Heart right ventricle (tissue), 16 donors: Measurements from ENCODE around the gene DYNC2I2. TPM values are rescaled to one million over a fixed set of nuclear protein-coding genes. Genes with fewer than 3 reads are reported as not detected.

ENCODE experiments used
- ATAC-seq, 8 donors: fragments of 200-7000 bp; cut with Tn5 transposase; one replicate each; pipeline ENCODE4 v1.9.1; 2020; ENCODE audit warnings: mild to moderate bottlenecking in 8 of 8, moderate library complexity in 8 of 8, moderate number of reproducible peaks in 1 of 8
- DNase-seq, 2 donors: peaks; one replicate each; pipeline ENCODE4 v3.0.0-alpha.2; 2020
- H3K27ac ChIP-seq, 10 donors: fragments of 200-600 bp; sonication (generic) in 2 of 10; one replicate each; pipeline versions ENCODE4 v1.5.0 to v1.8.0; 2020 to 2022; ENCODE audit warnings: mild to moderate bottlenecking in 3 of 10
- H3K27me3 ChIP-seq, 7 donors: fragments of 200-600 bp; one replicate each; pipeline ENCODE4 v1.8.0; 2021 to 2022; ENCODE audit warnings: mild to moderate bottlenecking in 2 of 7
- H3K36me3 ChIP-seq, 9 donors: fragments of 200-600 bp; sonication (generic) in 1 of 9; one replicate each; pipeline versions ENCODE4 v1.5.0 to v1.8.0; 2020 to 2022; ENCODE audit warnings: mild to moderate bottlenecking in 2 of 9
- H3K4me1 ChIP-seq, 9 donors: fragments of 200-600 bp; sonication (generic) in 1 of 9; one replicate each; pipeline versions ENCODE4 v1.5.0 to v1.8.0; 2020 to 2022; ENCODE audit warnings: mild to moderate bottlenecking in 4 of 9
- H3K4me3 ChIP-seq, 10 donors: fragments of 200-600 bp; sonication (generic) in 2 of 10; one replicate each; pipeline versions ENCODE4 v1.5.0 to v1.8.0; 2020 to 2022; ENCODE audit warnings: mild to moderate bottlenecking in 7 of 10, moderate library complexity in 2 of 10
- H3K9me3 ChIP-seq, 11 donors: fragments of 200-600 bp in 10 of 11; sonication (generic) in 2 of 11; one replicate each; pipeline versions ENCODE4 v1.5.0 to v1.8.0; 2013 to 2022; ENCODE audit warnings: mild to moderate bottlenecking in 2 of 11, control low read depth in 1 of 11, moderate library complexity in 1 of 11
- WGBS, 2 donors: extraction: QIAGEN DNeasy Blood & Tissue Kit; methylation state at CpG; one replicate each; pipeline ENCODE4 v1.1.7; 2013; ENCODE audit warnings: inconsistent platforms in 1 of 2; 5-methylcytosine and 5-hydroxymethylcytosine counted together
- intact Hi-C, 10 donors: fragments of 100-400 bp; cut with DNase I; formaldehyde crosslinking; loops; one replicate each; pipeline versions ENCODE4 v1.11.1 to v1.14.2; 2022
- polyA plus RNA-seq, 2 donors: library from polyadenylated mRNA; stranded (reverse); fragments of 200-250 nt; gene quantifications; one replicate each; pipeline ENCODE4 v1.2.3, GENCODE V29; 2013
- total RNA-seq, 10 donors: library from RNA; stranded (reverse); fragmentation: NEBNext Ultra II Directional in 3 of 10; extraction: Animal tissue kit (Norgen Biotek cat#: 25700) in 3 of 10; gene quantifications; one replicate each; pipeline versions ENCODE4 v1.2.1 to v1.2.4, GENCODE V29; 2021 to 2023
- TF ChIP-seq, protein P1 (sequence below), 9 donors: fragments of 200-600 bp; sonication (generic) in 2 of 9; IDR thresholded peaks; one replicate each; pipeline versions ENCODE4 v1.5.0 to v1.8.0; 2021 to 2022; ENCODE audit warnings: antibody characterized with exemption in 9 of 9, mild to moderate bottlenecking in 5 of 9, moderate library complexity in 1 of 9
- donor health status: Arrhythmogenic right ventricular cardiomyopathy.
- donor health status: ischemic (EF 13 %, LVEDD 7.1; RV severe dilation, severe dysfunction).
- donor health status: healthy with polysubstance abuse.
- donor health status: DM: no; HTN: yes; CAD: no.
- donor health status: DM: no; HTN: no; CAD: no.
- donor health status: ischemic (EF 25% LVEDD 6.9; RV normal size, moderate dysfunction).
- donor health status: ischemic (EF 25% LVEDD 5.7; RV mildly dilated, moderate dysfunction).
- donor health status: healthy.
- donor health status: DM: yes; HTN: yes; CAD: no.
- donor health status: Ischemic cardiomyopathy.
- donor health status: ischemic (EF 35%, LVEDD 5.7; RV mildly dilated, moderate dysfunction).
- donor health status: nonischemic (EF 11% LVEDD 7.7; RV severe dilation, severe dysfunction).
- donor health status: DM: yes; HTN: yes; CAD: no.
- donor health status: PGD.
- donor health status: ischemic (EF 29% LVEDD 5.4; RV normal size, mild dysfunction).
- donor health status: nonischemic (EF 23%, LVEDD 6.1; RV moderate dilation, normal function).

DYNC2I2 gene
- total and polyA plus RNA-seq, 12 donors, result 22.1 to 83.2 (median 31.3) TPM

DNA sequence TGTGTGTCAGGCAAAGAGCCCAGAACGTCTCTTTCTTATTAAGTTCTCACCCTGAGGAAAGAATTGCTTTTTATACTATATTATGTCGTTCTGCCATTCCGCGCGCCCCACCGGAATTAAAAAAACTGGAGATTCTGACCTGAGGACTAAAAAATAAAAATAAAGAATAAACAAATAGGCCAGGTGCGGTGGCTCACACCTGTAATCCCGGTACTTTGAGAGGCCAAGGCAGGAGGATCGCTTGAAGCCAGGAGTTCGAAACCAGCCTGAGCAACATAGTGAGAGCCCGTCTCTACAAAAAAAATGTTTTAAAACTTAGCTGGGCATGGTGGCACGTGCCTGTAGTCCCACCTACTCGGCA is 677 bp upstream of the DYNC2I2 start:
- WGBS, 2 donors, result 96 to 97% methylated on average over 13 of the region's 13 CpGs
- Histone ChIP-seq H3K27me3 (no peaks in the 10 kb centered on the region), H3K4me3 (peak overlapping the region in 6 of 10 donors; percentile 60 to 72 (median 66)), H3K36me3 (no peaks in the 10 kb centered on the region), H3K4me1 (peaks cover 0 to 15% (median 11%) of the 10 kb centered on the region in 9 donors), H3K27ac (peak overlapping the region in 9 of 10 donors; percentile 90 to 100 (median 98)), H3K9me3 (no peaks in the 10 kb centered on the region)
- intact Hi-C loops, result loop anchor here in 2 of 10 donors (2.0 kb wide), 1 partner anchor 31 kb away; the partner anchor contains the start of gene SET (in 2 of the 2)
- no peak for DNase-seq
- TF ChIP-seq, protein P1, sequence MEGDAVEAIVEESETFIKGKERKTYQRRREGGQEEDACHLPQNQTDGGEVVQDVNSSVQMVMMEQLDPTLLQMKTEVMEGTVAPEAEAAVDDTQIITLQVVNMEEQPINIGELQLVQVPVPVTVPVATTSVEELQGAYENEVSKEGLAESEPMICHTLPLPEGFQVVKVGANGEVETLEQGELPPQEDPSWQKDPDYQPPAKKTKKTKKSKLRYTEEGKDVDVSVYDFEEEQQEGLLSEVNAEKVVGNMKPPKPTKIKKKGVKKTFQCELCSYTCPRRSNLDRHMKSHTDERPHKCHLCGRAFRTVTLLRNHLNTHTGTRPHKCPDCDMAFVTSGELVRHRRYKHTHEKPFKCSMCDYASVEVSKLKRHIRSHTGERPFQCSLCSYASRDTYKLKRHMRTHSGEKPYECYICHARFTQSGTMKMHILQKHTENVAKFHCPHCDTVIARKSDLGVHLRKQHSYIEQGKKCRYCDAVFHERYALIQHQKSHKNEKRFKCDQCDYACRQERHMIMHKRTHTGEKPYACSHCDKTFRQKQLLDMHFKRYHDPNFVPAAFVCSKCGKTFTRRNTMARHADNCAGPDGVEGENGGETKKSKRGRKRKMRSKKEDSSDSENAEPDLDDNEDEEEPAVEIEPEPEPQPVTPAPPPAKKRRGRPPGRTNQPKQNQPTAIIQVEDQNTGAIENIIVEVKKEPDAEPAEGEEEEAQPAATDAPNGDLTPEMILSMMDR (IDR thresholded peaks at IDR 0.05), result no peak
- ATAC-seq, result no peak

DNA sequence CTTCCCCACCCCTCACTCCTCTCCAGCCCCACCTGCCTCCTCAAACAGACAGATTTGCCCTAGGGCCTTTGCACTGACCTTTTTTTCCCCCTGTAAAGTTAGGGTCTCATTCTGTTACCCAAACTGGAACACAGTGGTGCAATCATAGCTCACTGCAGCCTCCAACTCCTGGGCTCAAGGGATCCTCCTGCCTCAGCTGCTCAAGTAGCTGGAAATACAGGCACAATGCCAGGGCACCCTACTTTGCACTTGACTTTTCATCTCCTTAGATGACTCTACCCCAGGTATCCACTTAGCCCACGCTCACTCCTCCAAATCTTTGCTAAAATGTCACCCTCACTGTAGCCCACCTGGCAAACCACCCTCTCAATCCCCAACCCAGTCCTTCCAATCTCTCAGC is 2.2 kb downstream of the DYNC2I2 start:
- peaks cover 0 to 15% (median 11%) of the 10 kb centered on the region in 9 donors for H3K4me1 ChIP-seq
- TF ChIP-seq, protein P1 (IDR thresholded peaks at IDR 0.05), result no peak
- DNase-seq (no peak), ATAC-seq (no peak)
- H3K27ac ChIP-seq, result no peak overlapping the region
- no peaks in the 10 kb centered on the region for H3K27me3 ChIP-seq
- intact Hi-C loops, result no loop called here
- WGBS, 2 donors, result 100% methylated on average over 1 of the region's 1 CpG
- no peak overlapping the region for H3K4me3 ChIP-seq
- no peaks in the 10 kb centered on the region for H3K36me3 ChIP-seq
- no peaks in the 10 kb centered on the region for H3K9me3 ChIP-seq

DNA sequence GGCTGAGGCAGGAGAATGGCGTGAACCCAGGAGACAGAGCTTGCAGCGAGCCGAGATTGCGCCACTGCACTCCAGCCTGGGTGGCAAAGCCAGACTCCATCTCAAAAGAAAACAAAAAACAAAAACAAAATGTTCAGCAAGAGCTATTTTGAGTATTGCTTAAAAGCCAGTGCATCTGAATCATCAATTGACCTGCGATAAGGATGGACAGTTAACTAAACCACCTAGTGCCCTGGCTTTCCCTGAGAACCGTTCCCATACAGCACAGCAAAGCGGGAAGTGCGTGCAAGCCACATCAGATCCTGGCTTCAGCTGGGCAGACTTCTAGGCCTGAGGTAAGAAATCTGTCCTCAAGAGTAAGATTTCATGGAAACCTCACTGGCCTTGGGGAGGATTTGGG is 2.7 kb downstream of the DYNC2I2 start:
- ATAC-seq (no peak), DNase-seq (no peak)
- Histone ChIP-seq H3K27me3 (no peaks in the 10 kb centered on the region), H3K27ac (no peak overlapping the region), H3K9me3 (no peaks in the 10 kb centered on the region), H3K4me3 (no peak overlapping the region), H3K4me1 (peaks cover 0 to 15% (median 11%) of the 10 kb centered on the region in 9 donors), H3K36me3 (no peaks in the 10 kb centered on the region)
- WGBS, 2 donors, result 93% methylated on average over 8 of the region's 8 CpGs
- intact Hi-C loops, result no loop called here
- TF ChIP-seq, protein P1 (IDR thresholded peaks at IDR 0.05), result no peak

DNA sequence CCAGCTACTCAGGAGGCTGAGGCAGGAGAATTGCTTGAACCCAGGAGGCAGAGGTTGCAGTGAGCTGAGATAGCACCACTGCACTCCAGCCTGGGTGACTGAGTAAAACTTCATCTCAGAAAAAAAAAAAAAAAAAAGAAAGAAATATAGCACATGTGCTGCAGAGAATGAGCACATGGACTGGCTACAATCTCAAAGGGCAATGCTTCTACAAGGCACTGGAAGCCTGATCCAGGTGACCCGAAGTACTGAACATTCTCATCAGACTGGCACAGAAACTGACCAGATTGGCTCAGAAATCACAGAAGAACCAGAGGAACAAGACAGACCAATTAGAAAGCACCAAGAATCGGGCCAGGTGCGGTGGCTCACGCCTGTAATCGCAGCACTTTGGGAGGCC is 4.8 kb downstream of the DYNC2I2 start:
- 97 to 99% methylated on average over 5 of the region's 5 CpGs for WGBS, 2 donors

More for the DNA sequence above, 4.8 kb downstream of the DYNC2I2 start:
- intact Hi-C loops, result no loop called here
- H3K4me1 ChIP-seq, result peaks cover 0 to 7% (median 7%) of the 10 kb centered on the region in 9 donors
- no peak for DNase-seq
- ATAC-seq, result no peak
- no peak overlapping the region for H3K27ac ChIP-seq
- H3K9me3 ChIP-seq, result no peaks in the 10 kb centered on the region
- TF ChIP-seq, protein P1 (IDR thresholded peaks at IDR 0.05), result no peak
- H3K36me3 ChIP-seq, result no peaks in the 10 kb centered on the region
- H3K27me3 ChIP-seq, result no peaks in the 10 kb centered on the region
- no peak overlapping the region for H3K4me3 ChIP-seq
